GM21717 (cell line): ENCODE results near the gene LHX3.
"Not testable (repeated sequence)": the region's sequence is repeated elsewhere in the genome, so short reads cannot be mapped to it uniquely, and the experiment has no call there.

Experiments
- ATAC-seq: cut with Tn5 transposase; IDR thresholded peaks from one replicate; pipeline ENCODE4 v1.9.1; 2021; ENCODE audit warnings: mild to moderate bottlenecking, moderate library complexity; ENCODE audit not compliant: unreplicated experiment

LHX3 gene

GRCh38 chr9:136157477-136158265, 47.3 kb downstream of the LHX3 start:
- no peak for ATAC-seq

- no peak for ATAC-seq
These were observed 48.5 kb downstream of the LHX3 start for GRCh38 chr9:136156209-136157120.

GRCh38 chr9:136155576-136155975, 49.4 kb downstream of the LHX3 start:
- ATAC-seq, result no peak

- ATAC-seq, result no peak
These were observed 50.0 kb downstream of the LHX3 start for GRCh38 chr9:136154943-136155342.

GRCh38 chr9:136153381-136154065, 51.4 kb downstream of the LHX3 start:
- no peak for ATAC-seq

- ATAC-seq, result no peak
These were observed 52.0 kb downstream of the LHX3 start for GRCh38 chr9:136152931-136153330.

- ATAC-seq, result no peak
These were observed 52.4 kb downstream of the LHX3 start for GRCh38 chr9:136152543-136152866.

- no peak for ATAC-seq
These were observed 52.9 kb downstream of the LHX3 start for GRCh38 chr9:136151848-136152542.

GRCh38 chr9:136151214-136151804, 53.6 kb downstream of the LHX3 start:
- no peak for ATAC-seq

GRCh38 chr9:136150664-136151213, 54.2 kb downstream of the LHX3 start:
- not testable (repeated sequence) for ATAC-seq

- ATAC-seq, result no peak
These were observed 55.1 kb downstream of the LHX3 start for GRCh38 chr9:136149853-136150252.

GRCh38 chr9:136149337-136149736, 55.6 kb downstream of the LHX3 start:
- ATAC-seq, result no peak

- ATAC-seq, result no peak
These were observed 56.2 kb downstream of the LHX3 start for GRCh38 chr9:136148766-136149165.

- no peak for ATAC-seq
These were observed 56.8 kb downstream of the LHX3 start for GRCh38 chr9:136147890-136148714.

GRCh38 chr9:136147038-136147889, 57.7 kb downstream of the LHX3 start:
- ATAC-seq, result no peak
